Neuronal stem cell (in vitro differentiated cells): Measurements from ENCODE around the gene VGLL4.

ENCODE experiments used
- DNase-seq: peaks from one replicate; pipeline ENCODE4 v3.0.0-alpha.2; 2013; ENCODE audit warnings: low spot score
- H2AFZ ChIP-seq: one replicate; pipeline ENCODE4 v1.6.1; 2013; ENCODE audit warnings: mild to moderate bottlenecking, low read length, inconsistent platforms
- H2AK5ac ChIP-seq: 2 replicates; pipeline ENCODE4 v1.6.1; 2013; ENCODE audit warnings: low read depth, mild to moderate bottlenecking, inconsistent platforms, low read length, moderate library complexity, mixed read lengths
- H2BK120ac ChIP-seq: 2 replicates; pipeline ENCODE4 v1.6.1; 2013; ENCODE audit warnings: low read depth, mild to moderate bottlenecking, inconsistent platforms, low read length, moderate library complexity, mixed read lengths
- H2BK12ac ChIP-seq: one replicate; pipeline ENCODE4 v1.6.1; 2013; ENCODE audit warnings: low read length, inconsistent platforms
- H2BK15ac ChIP-seq: 2 replicates; pipeline ENCODE4 v1.6.1; 2013; ENCODE audit warnings: mild to moderate bottlenecking, low read length, inconsistent platforms, mixed read lengths
- H2BK5ac ChIP-seq: one replicate; pipeline ENCODE4 v1.6.1; 2013; ENCODE audit warnings: inconsistent platforms, mild to moderate bottlenecking, low read length, moderate library complexity
- H3K14ac ChIP-seq: one replicate; pipeline ENCODE4 v1.6.1; 2013; ENCODE audit warnings: low read length, inconsistent platforms
- H3K18ac ChIP-seq: 2 replicates; pipeline ENCODE4 v1.6.1; 2013; ENCODE audit warnings: low read length, inconsistent platforms
- H3K23ac ChIP-seq: 2 replicates; pipeline ENCODE4 v1.6.1; 2013; ENCODE audit warnings: low read depth, mild to moderate bottlenecking, mixed read lengths, low read length, inconsistent platforms; ENCODE audit not compliant: poor library complexity
- H3K27ac ChIP-seq: replicated peaks from 3 replicates; pipeline ENCODE4 v1.5.1; 2013; ENCODE audit warnings: low read length, inconsistent platforms
- H3K27me3 ChIP-seq, 3 experiments: 2 replicates each; pipeline ENCODE4 v1.6.1; 2013; ENCODE audit warnings: low read length in 3 of 3, mild to moderate bottlenecking in 2 of 3, inconsistent platforms in 1 of 3, low read depth in 1 of 3, mixed read lengths in 1 of 3, moderate library complexity in 1 of 3; ENCODE audit not compliant: control insufficient read depth in 3 of 3, insufficient read depth in 3 of 3
- H3K36me3 ChIP-seq, 2 donors: replicated peaks in 1 of 2; 2 replicates each; pipeline ENCODE4 v1.6.1; 2013; ENCODE audit warnings: low read length in 2 of 2; ENCODE audit not compliant: control insufficient read depth in 2 of 2, insufficient read depth in 2 of 2
- H3K4ac ChIP-seq: 2 replicates; pipeline ENCODE4 v1.6.1; 2013; ENCODE audit warnings: inconsistent platforms, mild to moderate bottlenecking, low read length, moderate library complexity
- H3K4me1 ChIP-seq, 2 donors: 1 replicate in 1 of 2; 2 replicates in 1 of 2; pipeline ENCODE4 v1.6.1; 2013; ENCODE audit warnings: low read length in 2 of 2, low read depth in 1 of 2; ENCODE audit not compliant: control insufficient read depth in 2 of 2, insufficient read depth in 1 of 2
- H3K4me2 ChIP-seq: one replicate; pipeline ENCODE4 v1.6.1; 2013; ENCODE audit warnings: mild to moderate bottlenecking, low read length, inconsistent platforms; ENCODE audit not compliant: insufficient read depth, poor library complexity, severe bottlenecking
- H3K4me3 ChIP-seq, 2 donors: 2 replicates each; pipeline ENCODE4 v1.5.1; 2013; ENCODE audit warnings: low read length in 2 of 2, mild to moderate bottlenecking in 2 of 2, inconsistent platforms in 1 of 2, moderate library complexity in 1 of 2
- H3K79me1 ChIP-seq: one replicate; pipeline ENCODE4 v1.6.1; 2013; ENCODE audit warnings: low read depth, mild to moderate bottlenecking, inconsistent platforms, low read length, moderate library complexity
- H3K9ac ChIP-seq: one replicate; pipeline ENCODE4 v1.6.1; 2013; ENCODE audit warnings: mild to moderate bottlenecking, low read depth, low read length, inconsistent platforms; ENCODE audit not compliant: poor library complexity
- H3K9me3 ChIP-seq, 2 donors: replicated peaks in 1 of 2; 2 replicates each; pipeline versions ENCODE3 to v1.6.1; 2013; ENCODE audit warnings: low read length in 2 of 2, mild to moderate bottlenecking in 2 of 2, inconsistent platforms in 1 of 2, low read depth in 1 of 2, mixed read lengths in 1 of 2, moderate library complexity in 1 of 2; ENCODE audit not compliant: control insufficient read depth in 2 of 2, insufficient read depth in 1 of 2
- H4K8ac ChIP-seq: one replicate; pipeline ENCODE4 v1.6.1; 2013; ENCODE audit warnings: low read depth, mild to moderate bottlenecking, inconsistent platforms, low read length, moderate library complexity
- H4K91ac ChIP-seq: one replicate; pipeline ENCODE4 v1.6.1; 2013; ENCODE audit warnings: low read length, low read depth, mild to moderate bottlenecking, inconsistent platforms; ENCODE audit not compliant: poor library complexity
- WGBS, 2 donors: extraction: QIAGEN DNeasy Blood & Tissue Kit; methylation state at CpG; one replicate each; pipeline ENCODE4 v1.1.7; 2013; ENCODE audit warnings: missing lambda C conversion rate in 2 of 2, mixed read lengths in 1 of 2; ENCODE audit not compliant: insufficient read length in 2 of 2, insufficient replicate concordance in 1 of 2; ENCODE audit errors: extremely low coverage in 2 of 2; 5-methylcytosine and 5-hydroxymethylcytosine counted together

The VGLL4 gene

DNA sequence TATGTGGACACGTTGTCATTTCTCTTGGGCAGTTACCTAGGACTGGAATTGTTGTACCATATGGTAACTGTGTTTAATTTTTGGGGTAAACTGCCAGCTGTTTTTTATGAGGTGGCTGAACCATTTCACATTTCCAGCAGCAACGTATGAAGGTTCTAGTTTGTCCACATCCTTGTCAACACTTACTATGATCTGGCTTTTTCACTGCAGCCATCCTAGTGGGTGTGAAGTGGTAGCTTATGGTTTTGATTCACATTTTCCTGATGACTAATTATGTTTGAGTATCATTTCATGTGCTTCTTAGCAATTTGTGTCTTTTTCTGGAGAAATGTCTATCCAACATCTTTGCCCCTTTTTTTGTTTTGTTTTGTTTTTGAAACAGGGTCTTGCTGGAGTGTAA, 96.2 kb downstream of the VGLL4 start:
- H3K4ac ChIP-seq = no peak overlapping the region

DNA sequence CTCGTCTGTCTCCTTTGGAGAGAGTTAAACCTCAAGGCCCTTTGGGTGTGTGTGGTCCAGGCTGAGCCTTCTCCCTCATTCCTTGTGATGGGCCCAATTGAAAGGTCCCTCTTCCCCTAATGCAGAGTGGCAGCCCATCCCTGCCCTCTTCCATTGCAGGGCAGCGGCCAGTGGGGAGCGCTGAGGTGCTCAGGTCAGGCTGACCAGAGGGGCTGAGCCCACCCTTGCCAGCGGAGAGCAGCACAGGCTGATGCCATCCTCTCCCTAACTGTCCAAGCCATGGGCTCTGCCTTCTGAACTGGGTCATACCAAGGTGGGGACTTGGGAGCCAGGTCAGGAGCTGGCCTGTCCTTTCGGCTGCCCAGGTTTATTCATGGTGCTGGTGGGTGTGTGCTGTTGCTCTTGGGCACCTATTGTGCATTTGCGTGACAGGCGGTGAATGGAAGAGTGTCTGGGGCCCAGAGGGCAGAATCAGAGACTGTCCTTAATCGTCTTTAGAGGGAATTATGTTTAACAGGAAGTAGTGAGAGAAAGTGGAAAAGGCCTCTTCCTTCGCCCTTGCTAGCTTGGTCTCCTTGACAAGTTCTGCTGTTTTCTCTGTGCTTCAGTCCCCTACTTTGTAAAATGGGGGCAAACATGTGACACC, 96.9 kb downstream of the VGLL4 start:
- H4K8ac ChIP-seq = no peak overlapping the region

More for the DNA sequence above, 96.2 kb downstream of the VGLL4 start:
- Histone ChIP-seq H3K9ac (no peak overlapping the region), H3K18ac (no peak overlapping the region), H3K4me1 (peaks cover 0 to 6% of the 10 kb centered on the region in 2 donors), H2AK5ac (no peak overlapping the region), H2BK120ac (no peak overlapping the region), H2BK12ac (no peak overlapping the region), H3K4me2 (no peak overlapping the region), H3K14ac (no peak overlapping the region), H3K36me3 (peaks cover 0 to 8% of the 10 kb centered on the region in 2 donors), H2AFZ (no peak overlapping the region), H3K27me3 (no peaks in the 10 kb centered on the region), H2BK5ac (no peak overlapping the region), H3K27ac (no peak overlapping the region), H3K4me3 (no peak overlapping the region), H3K23ac (no peak overlapping the region), H3K9me3 (peaks cover 0 to 8% of the 10 kb centered on the region in 2 donors), H4K91ac (no peak overlapping the region), H4K8ac (no peak overlapping the region), H3K79me1 (peaks cover 2% of the 10 kb centered on the region), H2BK15ac (no peak overlapping the region)
- WGBS, 2 donors = no CpG with 5 or more reads among the region's 2 CpGs
- DNase-seq = no peak

DNA sequence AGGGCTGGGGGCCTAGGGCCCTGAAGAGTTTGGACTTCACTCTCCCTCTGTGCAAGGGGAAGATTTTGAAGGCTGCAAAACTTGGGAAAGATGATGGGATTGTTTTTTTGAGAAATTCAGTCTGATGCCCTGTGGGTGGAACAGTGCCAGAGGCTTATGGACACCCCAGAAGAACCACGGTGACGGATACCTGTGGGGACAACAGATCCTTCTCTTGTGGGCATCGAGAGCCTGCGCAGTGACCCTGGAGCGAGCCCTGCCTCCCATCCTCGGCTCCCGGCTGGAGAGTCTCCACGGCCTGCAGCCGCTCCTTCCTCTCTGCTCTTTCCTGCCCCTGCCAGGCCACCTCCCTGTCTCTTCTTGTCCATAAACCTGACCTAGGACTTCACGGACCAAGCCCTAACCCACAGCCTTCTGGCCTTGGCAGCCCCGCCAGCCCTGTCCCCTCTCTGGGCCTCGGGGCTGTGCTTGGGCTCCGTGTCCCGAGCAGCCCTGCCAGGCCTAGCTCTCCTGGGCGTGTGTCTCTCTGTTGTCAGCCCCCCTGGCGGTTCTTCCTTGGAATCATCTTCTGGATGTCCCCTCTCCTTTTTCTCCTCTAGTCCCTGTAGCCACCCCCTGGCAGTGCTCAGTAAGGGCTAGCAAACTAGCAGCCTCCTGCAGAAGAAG, 98.4 kb downstream of the VGLL4 start:
- Histone ChIP-seq H3K9ac (no peak overlapping the region), H3K27me3 (no peaks in the 10 kb centered on the region), H3K23ac (peak overlapping the region; percentile 6), H3K14ac (no peak overlapping the region), H2BK12ac (no peak overlapping the region), H2BK120ac (no peak overlapping the region), H3K18ac (peak overlapping the region; percentile 68), H3K9me3 (peaks cover 0 to 4% of the 10 kb centered on the region in 2 donors), H2BK5ac (no peak overlapping the region), H3K79me1 (peaks cover 2% of the 10 kb centered on the region), H2BK15ac (no peak overlapping the region), H3K4me2 (no peak overlapping the region), H4K91ac (no peak overlapping the region), H3K36me3 (no peaks in the 10 kb centered on the region), H4K8ac (no peak overlapping the region), H2AK5ac (peak overlapping the region; percentile 50), H3K4me3 (peak overlapping the region in 1 of 2 donors; percentile 18), H2AFZ (no peak overlapping the region), H3K27ac (no peak overlapping the region), H3K4me1 (peaks cover 0 to 6% of the 10 kb centered on the region in 2 donors), H3K4ac (no peak overlapping the region)
- no CpG with 5 or more reads among the region's 16 CpGs for WGBS, 2 donors
- no peak for DNase-seq

More for the DNA sequence above, 96.9 kb downstream of the VGLL4 start:
- no peaks in the 10 kb centered on the region for H3K27me3 ChIP-seq
- no CpG with 5 or more reads among the region's 9 CpGs for WGBS, 2 donors
- no peak overlapping the region for H3K23ac ChIP-seq
- H2AK5ac ChIP-seq = peak overlapping the region; percentile 66
- H3K4me3 ChIP-seq = no peak overlapping the region
- no peak overlapping the region for H2BK5ac ChIP-seq
- H3K14ac ChIP-seq = no peak overlapping the region
- peak overlapping the region; percentile 63 for H3K9ac ChIP-seq
- no peak overlapping the region for H2BK120ac ChIP-seq
- no peak overlapping the region for H2AFZ ChIP-seq
- H2BK12ac ChIP-seq = no peak overlapping the region
- H4K91ac ChIP-seq = no peak overlapping the region
- peaks cover 0 to 6% of the 10 kb centered on the region in 2 donors for H3K4me1 ChIP-seq
- H3K4ac ChIP-seq = no peak overlapping the region
- no peak for DNase-seq
- peaks cover 0 to 5% of the 10 kb centered on the region in 2 donors for H3K9me3 ChIP-seq
- peaks cover 2% of the 10 kb centered on the region for H3K79me1 ChIP-seq
- H3K36me3 ChIP-seq = peaks cover 0 to 4% of the 10 kb centered on the region in 2 donors
- H3K27ac ChIP-seq = no peak overlapping the region
- H3K4me2 ChIP-seq = no peak overlapping the region
- no peak overlapping the region for H2BK15ac ChIP-seq
- peak overlapping the region; percentile 67 for H3K18ac ChIP-seq

DNA sequence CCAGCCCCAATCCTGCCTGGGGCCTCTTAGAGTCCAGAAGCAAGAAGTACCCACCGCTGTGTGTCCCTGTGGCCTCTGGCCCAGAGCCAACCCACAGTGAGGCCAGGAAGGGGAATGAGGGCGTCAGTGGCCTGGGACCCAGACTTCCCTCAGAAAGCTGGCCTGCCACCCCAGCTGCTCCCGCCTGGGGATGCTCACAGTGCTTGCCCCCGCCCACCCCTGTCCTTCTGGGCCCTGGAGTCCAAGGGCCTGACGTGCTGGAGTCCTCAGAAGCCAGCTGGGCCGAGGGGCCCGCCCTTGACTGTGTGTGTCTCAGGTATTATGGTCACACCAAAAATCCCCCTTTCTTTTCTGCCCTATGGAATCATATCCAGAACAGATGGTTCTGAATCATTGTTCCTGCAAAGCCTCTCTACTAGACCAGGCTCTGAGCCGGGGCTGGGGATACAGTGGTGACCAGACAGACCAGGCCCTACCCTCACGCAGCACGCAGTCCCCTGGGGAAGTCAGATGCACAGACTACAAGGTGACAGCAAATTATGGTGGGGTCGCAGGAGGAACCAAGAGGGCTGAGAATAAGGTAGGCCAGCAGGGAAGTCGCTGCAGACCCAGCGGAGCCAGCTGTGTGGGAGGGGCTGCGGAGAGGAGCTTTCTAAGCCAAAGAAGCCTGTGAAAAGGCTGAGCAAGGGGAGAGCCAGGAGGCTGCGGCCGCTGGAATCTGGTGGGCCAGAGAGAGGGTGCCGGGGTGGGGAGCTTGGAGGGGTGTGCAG, 99.1 kb downstream of the VGLL4 start:
- Histone ChIP-seq H2BK120ac (no peak overlapping the region), H3K4me1 (peaks cover 0 to 6% of the 10 kb centered on the region in 2 donors), H3K18ac (peak overlapping the region; percentile 78), H2AFZ (no peak overlapping the region), H3K79me1 (peaks cover 2% of the 10 kb centered on the region), H4K91ac (no peak overlapping the region), H3K9ac (no peak overlapping the region), H3K9me3 (peaks cover 0 to 2% of the 10 kb centered on the region in 2 donors), H2BK12ac (no peak overlapping the region), H3K27ac (no peak overlapping the region), H2AK5ac (peak overlapping the region; percentile 50), H3K4ac (no peak overlapping the region), H3K4me2 (no peak overlapping the region), H3K36me3 (no peaks in the 10 kb centered on the region), H2BK5ac (peak overlapping the region; percentile 46), H3K23ac (peak overlapping the region; percentile 3), H2BK15ac (peak overlapping the region; percentile 51), H3K4me3 (no peak overlapping the region), H3K14ac (no peak overlapping the region), H3K27me3 (no peaks in the 10 kb centered on the region), H4K8ac (no peak overlapping the region)
- DNase-seq = no peak
- WGBS, 2 donors = no CpG with 5 or more reads among the region's 17 CpGs
